ENCODE data around the gene STBD1. TPM values are rescaled to one million over a fixed set of nuclear protein-coding genes. Genes with fewer than 3 reads are reported as not detected.
"Not testable (repeated sequence)": the region's sequence is repeated elsewhere in the genome, so short reads cannot be mapped to it uniquely, and the experiment has no call there.

Gene STBD1
- total RNA-seq, 1 donor from 2014 or later: 64.8 TPM

DNA sequence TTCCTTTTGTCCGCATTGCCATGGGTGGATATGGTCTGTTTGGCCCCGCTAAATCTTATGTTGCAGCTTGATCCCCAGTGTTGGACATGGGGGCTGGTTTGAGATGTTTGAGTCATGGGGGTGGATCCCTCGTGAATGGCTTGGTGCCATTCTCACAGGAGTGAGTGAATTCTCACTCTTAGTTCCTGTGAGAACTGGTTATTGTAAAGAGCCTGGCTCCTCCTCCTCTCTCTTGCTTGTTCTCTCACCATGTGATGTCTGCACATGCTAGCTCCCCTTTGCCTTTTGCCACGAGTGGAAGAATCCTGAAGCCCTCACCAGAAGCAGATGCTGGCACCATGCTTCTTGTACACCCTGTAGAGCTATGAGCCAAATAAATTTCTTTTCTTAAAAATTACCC lies 22.6 kb upstream of the STBD1 start:
- no peak for DNase-seq

DNA sequence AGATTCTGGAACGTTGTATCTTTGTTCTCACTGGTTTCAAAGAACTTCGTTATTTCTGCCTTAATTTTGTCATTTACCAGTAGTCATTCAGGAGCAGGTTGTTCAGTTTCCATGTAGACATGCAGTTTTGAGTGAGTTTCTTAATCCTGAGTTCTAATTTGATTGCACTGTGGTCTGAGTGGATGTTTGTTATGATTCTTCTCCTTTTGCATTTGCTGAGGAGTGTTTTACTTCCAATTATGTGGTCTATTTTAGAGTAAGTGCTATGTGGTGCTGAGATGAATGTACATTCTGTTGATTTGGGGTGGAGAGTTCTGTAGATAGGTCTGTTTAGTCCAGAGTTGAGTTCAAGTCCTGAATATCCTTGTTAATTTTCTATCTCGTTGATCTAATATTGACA lies 18.7 kb upstream of the STBD1 start:
- not testable (repeated sequence) for DNase-seq

DNA sequence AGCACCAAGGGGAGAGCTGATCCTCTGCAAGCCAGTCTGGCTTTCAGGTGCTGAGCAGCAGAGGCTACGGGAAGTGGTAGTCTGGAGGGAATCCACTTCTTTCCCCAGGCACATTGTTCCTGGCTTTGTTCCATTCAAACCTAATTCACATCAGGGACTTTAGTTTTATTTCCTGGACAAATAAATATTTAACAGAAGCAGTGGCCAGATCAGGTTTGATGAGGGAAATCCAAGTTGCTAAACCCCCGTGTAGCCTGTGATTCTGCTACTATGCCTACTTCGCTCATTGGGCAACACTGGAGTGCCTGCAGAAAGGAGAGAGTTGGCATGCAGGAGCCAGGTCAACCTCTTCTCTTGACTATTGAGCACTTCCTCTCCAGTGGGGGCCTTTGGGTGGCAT lies 13.8 kb upstream of the STBD1 start:
- DNase-seq: no peak

DNA sequence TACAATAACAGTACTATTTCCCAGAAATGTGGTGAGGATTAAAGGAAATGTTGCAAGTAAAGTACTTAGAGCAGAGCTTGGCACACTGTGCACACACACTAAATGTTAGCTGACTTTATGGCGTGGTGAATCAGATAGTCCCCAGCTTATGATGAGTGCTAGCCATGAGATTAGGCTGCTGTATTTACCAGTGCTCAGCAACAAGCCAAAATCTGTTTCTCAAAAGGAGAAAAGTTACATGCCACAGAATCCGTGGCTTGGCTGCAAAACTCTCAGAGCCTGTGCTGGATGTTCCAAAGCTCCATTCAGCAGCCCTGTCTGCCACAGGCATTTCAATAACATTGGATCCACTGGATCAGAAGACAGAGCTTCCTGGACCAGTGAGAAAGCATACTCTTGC lies 12.8 kb upstream of the STBD1 start:
- DNase-seq: no peak

DNA sequence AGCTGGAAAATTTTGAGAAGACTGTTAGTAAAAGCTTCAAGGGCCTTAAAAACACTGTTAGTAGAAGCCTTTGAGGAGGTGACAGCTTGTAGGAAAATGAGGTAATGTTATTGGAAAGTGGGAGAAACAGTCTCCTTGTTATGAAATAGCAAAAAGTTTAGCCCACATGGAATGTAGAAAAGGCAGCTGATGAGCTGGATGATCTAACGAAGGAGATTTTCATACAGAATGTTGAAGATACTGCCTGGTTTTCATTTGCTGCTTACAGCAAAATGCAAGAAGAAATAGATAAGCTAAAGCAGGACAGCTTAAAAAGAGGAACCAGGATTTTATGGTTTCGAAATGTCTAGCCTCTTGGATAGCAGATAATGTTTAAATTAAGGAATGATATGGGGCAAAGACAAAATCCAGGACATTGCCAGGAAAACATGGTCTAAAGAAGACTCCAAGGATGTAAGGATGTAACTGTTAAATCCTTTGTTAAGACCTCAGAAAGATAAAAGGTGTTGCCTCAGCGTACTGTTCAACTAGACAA lies 10.2 kb upstream of the STBD1 start:
- DNase-seq: no peak

DNA sequence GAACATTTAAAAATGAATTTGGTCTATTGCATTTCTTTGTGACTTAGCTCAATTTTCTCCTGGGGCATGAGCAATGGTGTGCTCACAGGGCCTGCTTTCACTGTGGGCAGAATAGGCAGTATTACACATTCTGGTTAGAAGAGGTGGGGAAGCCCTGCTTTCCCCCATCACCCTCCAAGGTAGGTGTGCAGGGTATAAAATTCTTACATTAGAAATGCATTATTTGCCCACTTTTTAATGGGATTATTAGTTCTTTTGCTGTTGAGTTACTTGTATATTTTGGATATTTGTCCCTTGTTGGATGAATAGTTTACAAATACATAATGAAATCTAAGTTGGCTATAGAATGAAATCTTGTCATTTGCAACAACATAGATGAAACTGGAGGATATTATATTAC lies 8.3 kb upstream of the STBD1 start:
- no peak for DNase-seq

DNA sequence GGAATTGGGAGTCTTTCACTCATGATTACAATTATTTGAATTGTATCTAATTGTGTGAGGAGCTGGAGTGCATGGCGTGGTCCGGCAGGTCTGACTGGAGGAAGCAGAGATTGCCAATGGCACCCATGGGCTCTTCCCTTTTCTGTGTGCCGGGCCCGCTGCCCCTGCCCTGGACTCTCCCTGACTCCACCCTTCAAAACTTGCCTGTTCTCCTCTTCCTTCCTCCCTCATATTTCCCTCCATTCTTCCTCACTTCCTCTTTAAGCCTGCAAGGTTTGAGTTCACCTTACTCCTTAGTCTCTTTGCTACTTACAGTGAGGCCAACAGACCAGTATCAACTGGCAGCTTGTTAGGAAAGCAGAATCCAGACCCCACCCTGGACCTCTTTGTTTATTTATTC lies 6.5 kb upstream of the STBD1 start:
- no peak for DNase-seq

DNA sequence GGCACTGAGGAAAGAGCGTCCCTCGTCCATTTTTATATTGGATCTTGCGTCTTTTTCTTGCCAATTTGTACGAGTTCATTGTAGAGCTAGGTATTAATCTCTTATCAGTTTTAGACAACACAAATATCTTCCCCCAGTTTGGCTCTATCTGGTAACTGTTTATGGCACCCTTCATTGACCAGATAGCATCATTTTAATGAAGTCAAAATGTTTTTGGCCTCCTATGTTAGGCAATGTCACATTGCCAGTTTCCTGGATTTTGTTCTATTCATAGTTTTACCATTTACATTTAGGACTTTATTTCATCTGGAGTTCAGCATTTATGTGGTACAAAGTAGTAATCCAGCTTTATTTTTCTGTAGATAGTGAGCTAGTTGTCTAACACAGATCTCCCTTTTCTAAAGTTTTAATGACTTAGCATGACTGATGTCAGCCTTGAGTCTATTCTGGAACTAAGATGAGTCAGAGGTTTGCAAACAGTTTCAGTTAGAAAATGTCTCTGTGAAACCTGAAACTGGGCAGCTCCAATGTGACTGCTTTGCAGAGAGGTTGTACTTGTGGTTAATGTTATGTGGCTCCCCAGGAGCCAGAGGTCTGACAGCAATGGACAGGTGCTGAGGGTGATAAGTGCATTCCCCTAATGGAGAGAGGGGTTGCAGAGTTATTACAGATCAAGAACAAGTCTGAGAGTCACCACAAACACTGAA lies 5.3 kb upstream of the STBD1 start:
- peak; percentile 75 for DNase-seq

DNA sequence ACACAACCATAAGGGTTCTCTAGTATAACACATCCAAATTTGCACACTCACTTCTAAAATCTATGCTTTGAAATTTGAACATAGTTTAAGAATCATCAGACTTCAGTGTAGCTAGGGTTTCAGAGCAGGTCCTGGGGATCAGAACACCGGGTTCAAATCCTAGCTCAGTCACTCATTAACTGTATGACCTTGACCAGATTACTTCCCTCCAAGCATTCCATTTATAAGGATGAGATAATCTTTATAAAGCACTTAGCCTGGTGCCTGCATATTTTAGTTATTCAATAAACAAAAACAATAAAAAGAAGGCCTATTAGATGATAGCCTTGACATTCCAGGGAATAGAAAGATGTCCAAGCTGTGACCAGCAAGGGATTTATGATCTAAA lies 4.8 kb upstream of the STBD1 start:
- no peak for DNase-seq

DNA sequence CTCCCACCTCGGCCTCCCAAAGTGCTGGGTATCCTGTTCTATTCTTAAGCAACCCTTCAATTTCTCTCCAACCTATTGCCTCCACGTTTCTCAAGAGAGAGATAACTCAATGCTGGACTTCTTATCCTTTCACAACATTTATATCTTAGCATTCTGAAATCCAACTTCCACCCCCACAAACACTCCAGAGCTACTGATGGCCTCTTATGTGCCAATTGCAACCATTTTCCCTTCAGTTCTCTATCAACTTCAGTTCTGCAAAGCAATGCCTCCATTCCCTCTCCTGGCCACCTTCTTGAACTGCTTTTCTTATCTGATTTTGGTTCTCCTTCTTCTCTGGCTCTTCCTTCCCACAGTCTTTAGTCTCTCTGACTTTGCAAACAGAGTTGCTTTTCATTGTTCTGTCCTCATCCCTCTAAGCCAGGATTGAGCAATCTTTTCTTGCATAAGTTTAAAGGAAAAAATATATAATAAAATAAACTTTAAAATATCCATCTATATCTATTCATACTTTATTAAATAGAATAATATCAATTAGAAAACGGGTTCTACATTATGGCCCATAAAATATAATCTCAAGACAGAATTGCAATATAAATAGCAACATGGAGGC lies 3.6 kb upstream of the STBD1 start:
- DNase-seq: no peak

DNA sequence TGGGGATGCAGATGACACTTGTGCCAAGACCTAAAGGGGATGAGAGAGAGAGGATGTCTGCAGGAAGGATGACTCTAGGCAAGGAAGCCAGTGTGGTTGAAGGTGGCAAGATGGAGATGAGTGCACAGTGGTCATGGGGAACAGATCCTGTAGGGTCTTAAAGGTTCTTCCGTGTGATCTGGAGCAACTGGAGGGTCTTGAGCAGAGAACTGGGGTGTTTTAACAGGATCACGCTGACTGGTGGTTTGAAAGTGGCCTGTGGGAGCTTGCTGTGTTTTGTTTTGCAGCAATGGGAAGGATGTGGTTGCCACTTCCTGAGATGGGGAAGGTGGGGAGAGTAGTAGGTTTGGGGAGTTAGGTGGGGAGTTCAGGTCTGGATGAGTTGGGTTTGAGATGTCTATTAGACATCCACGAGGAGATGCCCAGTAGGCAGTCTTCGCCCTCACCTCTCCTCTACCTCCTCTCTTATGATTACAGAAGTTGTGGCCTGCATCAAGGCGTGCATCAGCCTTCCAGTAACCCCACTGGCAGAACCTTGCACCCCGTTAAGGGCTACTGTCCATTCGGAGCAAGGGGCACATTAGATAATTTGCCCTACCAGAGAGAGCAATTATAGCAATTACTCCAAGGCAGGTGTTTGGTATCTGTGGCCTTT lies 1.4 kb upstream of the STBD1 start:
- no peak for DNase-seq

DNA sequence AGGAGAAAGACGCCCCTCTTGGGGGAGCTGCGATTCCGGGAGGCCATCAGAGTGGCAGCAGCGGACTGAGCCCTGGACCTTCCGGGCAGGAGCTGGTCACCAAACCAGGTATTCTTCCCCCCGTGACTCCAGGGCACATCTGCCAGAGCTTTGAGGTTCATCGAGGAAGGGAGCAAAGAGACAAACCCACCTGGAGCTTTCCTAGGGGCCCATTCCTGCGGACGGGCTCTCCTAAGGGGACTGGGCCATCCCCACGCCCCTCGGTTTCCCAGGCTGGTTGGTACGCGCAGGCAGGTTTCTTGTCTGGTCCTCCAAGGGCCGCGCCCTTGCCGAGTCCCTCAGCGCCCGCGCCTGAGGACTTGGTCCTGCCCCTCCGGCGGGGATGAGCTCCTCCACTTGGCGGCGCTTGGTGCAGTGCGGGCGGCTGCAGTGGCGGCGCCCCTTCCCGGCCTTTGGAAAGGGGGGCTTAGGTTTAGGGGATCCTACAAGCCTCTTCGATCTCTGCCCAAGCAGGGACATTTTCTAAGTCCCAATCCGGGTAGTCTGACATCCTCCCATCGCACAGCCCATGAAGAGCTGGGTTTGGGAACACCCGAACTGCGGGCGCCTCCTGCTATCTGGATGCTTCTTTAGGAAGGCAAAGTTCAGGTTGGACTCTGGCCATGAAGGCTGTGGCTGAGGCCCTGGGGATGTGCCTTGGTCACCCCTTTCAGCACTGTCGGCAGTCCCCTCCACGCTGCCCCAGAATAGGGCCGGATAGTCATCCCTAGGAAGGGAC lies 538 bp downstream of the STBD1 start:
- peak; percentile 66 for DNase-seq

DNA sequence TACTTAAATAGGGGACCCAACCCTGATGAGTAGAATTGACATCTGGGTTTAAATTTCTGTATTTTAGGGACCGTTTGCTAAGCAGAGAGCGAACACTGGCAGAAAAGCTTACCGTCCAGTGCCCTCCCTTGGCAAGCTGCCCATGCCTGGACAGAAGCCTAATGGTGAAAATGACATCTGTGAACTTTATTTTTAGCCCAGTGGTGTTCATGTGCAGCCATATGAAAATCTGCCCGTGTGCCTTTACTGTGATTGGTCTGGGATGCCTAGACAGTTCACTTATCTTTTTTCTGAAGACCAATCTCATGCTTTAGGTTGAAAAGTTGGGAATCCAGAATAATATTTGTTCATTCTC lies 1.1 kb downstream of the STBD1 start:
- peak; percentile 78 for DNase-seq

DNA sequence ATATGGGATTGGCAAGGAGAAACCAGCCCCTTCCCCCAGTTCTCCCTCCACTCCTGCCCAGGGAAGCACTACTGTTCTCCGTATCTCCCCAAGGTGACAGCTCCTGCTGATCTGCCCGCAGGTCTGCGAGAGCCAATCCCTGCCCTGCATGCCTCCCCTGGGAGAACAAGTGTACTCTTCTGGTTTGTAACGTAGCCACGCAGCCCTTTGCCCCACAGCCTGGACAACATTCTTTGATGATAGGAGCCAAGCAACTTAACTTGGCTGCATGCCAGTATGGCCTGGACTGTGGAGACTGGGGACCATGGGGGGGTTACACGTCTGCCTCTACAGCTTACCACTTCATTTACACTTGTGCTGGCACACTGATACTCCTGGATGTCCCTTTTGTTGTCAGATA lies 2.0 kb downstream of the STBD1 start:
- DNase-seq: peak; percentile 70

DNA sequence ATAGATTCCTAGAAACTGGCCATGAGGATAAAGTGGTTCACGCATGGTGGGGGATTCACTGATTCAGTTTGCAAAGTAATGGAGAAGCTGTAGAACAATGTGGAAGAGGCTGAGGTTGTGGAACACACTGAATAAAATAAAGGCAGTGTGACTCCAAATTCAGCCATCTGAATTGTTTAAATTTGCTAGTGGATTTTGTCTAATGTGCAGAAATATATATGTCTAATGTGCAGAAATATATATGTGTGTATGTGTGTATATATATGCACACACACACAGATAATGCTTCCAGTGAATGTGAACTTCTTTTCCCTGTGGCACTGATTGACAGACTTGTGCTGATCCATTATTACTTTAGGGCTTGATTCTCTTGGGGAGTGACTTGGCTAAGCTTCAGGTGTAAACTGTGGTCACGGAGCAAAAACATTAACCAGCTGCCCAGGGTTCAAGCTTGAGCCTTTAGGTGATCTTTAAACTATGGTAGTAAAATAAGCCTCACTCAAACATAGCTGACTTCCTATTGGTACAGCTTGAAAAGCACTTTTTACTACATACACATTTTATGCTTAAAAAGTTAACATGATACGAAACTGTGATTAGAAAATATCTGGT lies 3.5 kb downstream of the STBD1 start:
- DNase-seq: no peak

DNA sequence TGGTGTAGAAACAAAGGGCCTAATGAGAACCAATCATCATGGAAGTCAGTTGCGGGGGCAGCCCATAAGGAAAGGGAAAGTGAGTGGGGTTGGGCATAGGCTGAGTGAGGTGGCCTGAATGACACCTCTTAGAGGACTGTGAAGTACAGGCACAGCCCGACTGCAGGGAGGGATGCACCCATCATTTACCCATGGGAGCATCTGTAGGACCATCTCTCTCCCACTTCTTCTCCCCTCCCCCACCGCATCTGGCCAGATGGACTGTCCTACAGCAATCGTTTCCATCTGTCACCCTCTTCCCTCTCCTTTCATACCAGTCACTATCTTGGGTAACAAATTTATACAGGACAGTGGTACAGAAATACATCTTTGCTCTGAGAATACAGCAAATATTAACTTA lies 4.2 kb downstream of the STBD1 start:
- DNase-seq: no peak

DNA sequence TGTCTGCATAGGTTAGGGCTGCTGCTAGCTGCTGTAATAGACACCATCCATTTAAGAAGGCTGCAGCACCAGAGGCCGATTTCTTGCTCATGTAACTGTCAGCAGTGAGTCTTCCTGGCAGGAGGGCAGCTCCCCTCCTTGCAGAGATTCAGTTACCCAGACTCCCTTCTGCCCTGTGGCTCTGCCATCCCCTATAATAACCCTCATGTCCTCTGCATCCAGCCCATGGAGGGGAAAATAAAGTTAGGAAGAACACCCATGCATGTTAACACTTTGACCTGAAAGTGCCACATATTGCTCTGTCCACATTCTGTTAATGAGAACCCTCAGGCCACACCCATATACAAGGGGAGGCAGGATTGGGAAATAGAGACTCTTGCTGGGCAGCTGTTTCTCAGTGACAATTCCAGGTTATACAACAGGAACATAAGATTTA lies 5.4 kb downstream of the STBD1 start:
- peak; percentile 22 for DNase-seq

DNA sequence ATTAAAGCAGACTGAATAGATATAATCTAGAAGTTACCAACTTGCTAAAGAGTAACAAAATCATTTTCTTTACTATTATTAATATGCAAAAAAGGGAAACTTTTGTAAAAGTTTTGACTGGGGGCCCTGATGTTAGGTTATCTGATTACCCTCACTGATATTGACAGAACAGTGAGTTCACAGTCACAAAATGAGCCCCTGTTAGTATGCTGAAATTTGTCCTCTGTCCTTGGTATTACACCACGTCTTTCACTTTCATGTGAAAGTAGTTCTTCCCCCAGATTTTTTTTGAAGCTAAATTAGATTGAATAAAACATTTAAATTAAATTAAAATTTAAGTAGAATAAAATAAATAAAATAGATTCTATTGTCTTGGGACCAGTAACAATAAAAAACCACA lies 5.9 kb downstream of the STBD1 start:
- no peak for DNase-seq

DNA sequence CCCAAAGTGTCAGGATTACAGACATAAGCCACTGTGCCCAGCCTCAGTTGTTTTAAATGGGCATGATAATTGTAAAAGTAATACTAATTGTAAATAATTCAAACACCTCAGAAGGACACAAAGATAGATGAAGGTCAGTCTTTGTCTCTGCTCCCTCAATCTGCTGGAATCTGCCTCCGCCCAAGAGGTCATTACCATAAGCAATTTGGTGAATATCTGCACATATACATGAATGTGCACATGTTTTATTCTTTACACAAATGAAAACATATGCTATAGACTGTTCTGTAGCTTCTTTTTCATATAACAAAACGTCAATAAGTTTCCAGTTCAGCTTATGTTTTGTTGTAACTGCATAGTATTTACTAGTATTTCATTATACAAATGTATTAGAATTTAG lies 7.0 kb downstream of the STBD1 start:
- DNase-seq: no peak

DNA sequence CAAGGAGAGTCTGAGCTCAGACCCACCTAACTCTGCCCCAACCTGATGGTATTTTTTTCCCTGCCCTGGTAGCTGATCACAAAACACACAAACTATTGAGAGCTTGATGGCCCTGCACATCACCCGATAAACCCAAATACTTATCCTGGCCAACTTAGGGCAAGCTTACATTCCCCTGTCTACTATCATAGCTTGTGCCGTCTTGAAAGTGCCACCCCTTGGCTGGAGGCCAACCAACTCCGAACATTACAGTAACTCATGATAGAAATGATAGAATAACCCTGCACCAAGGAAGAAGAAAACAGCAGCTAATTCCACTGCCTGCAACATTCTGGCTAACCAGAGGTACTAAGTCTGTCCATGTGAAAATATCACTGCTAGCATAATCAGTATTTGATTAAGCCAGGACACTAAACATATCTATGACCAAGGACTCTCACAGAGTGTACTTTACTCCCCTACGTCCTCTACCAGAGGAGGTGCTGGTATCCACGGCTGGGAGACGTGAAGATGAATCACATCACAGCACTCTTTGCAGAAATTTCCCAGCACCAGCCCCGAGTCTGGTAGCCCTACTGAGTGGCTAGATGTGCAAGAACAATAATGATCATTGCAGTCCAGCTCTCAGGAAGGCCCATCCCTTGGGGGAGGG lies 8.9 kb downstream of the STBD1 start:
- no peak for DNase-seq

DNA sequence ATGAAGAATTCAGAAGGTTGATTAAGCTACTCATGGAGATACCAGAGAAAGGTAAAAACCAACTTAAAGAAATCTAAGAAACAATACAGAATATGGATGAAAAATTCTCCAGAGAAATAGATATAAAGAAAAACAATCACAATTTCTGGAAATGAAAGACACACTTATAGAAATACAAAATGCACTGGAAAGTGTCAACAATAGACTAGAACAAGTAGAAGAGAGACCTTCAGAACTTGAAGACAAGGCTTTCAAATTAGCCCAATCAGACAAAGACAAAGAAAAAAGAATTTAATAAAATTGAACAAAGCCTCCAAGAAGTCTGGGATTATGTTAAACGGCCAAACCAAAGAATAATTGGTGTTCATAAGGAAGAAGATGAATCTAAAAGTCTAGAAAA lies 9.6 kb downstream of the STBD1 start:
- no peak for DNase-seq

DNA sequence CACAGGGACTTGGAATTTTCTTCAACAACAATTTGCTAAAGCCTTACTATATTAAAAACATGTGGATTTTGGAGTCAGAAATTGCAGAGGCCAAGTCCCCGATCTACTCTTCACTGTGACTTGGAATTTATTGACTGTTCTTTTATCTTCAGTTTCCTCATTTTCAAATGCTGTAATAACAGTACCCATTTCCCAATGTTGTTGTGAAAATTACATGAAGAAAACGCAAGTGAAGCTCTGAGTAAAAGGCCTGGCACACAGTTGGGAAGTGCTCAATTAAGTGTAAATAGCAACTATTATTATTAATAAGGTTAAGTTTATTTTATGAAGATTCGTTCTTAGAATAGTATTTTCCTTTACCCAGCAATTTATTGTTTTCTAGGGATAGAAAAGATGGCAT lies 15.7 kb downstream of the STBD1 start:
- DNase-seq: no peak

Data from tongue (tissue), 2 donors.